GM18519 (cell line): Measurements from ENCODE around the gene ZNF12.

Experiments
- ATAC-seq: cut with Tn5 transposase; IDR thresholded peaks from one replicate; pipeline ENCODE4 v1.9.1; 2021; ENCODE audit warnings: mild to moderate bottlenecking, moderate library complexity; ENCODE audit not compliant: unreplicated experiment, low FRiP score

Gene ZNF12

DNA sequence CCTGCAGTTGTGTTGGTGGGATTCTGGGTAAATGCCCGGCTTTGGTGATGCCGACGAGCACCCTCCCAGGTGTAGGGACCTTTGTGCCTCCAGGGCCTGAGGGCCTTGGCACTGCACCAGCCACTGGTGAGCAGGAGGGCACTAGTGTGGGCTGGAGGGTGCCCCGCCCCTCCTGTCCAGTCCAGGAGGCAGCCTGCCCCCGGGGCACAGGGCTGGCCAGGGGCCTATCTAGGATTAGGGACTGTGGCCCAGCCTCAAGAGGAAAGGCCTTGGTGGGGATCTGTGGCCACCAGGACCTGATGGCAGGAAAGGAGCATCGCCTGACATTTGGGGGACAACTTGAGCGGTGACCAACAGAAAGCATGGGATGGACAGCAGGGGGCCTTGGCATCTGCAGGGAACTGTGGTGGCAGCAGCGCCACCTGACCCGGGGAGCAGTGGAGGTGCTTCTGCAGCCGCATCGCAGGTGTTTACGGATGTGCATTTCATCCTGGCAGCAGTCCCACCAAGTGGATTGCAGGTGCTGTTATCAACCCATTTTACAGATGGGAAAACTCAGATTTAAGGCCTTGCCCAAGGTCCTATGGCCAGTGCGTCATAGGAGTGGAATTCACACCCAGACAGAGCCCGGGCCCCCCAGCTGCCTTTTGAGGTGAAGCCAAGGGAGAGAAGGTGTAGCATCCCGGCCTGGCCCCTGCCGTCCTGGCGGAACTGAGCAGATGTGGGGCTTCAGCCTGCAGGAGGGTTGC lies 58.5 kb downstream of the ZNF12 start:
- no peak for ATAC-seq

DNA sequence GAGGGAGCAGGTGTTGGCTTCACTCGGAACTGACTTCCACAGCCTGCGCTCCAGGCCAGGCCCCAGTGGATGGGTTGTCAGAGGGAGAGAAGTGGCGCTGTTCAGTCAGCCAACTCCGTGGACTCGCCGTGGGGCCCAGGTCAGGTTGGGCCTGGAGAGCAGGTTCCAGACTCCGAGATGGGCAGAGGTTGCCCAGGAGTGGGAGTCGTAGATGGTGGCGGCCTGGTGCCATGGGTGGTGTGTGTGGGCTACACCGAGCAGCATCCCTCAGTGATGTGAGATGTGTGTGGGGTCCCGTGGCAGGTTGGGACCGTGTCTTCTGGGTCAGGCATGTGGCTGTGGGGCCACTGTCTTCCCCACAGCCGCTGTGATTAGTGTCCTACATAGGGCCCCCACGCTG lies 59.2 kb downstream of the ZNF12 start:
- no peak for ATAC-seq

- ATAC-seq, result no peak
Measured at GRCh38 chr7:6647080-6647479, 59.7 kb downstream of the ZNF12 start.

- no peak for ATAC-seq
Measured at GRCh38 chr7:6646465-6646864, 60.3 kb downstream of the ZNF12 start.

- ATAC-seq, result no peak
Measured at GRCh38 chr7:6644728-6645127, 62.0 kb downstream of the ZNF12 start.

- no peak for ATAC-seq
Measured at GRCh38 chr7:6643915-6644625, 62.7 kb downstream of the ZNF12 start.

DNA sequence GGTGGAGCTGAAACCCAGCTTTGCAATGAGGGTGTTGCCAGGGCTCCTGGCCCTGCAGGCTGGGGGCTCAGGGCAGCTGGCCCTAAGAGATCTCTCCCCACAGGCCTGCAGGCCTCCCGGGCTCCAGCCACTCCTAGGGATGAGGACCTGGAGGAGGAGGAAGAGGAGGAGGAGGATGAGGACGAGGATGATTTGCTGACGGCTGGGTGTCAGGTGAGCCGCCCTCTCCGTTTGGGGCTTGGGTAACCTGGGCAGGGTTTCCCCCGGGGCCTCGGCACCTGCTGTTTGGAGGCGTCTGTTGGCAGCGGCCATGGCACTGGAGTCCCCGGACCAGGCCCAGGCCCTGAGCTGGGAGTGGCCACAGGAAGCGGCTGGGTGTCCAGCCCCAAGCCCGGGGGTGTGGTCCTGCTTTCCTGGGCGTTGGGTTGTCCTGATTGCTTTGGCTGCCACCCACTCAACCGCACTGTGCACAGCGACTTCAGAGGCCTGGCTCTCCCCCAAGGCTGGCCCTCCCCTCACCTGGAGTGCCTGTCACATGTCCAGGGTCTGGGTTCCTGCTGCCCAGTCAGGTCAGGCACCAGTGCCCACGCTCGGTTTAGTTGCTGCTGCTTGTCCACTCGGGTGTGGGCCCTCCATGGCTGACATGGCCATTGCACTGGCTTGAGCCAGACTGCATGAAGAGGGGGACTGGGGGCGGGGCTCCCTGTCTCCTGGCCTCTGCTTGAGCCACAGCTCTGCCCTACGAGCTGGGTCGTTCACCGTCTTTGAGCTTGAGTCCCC lies 63.7 kb downstream of the ZNF12 start:
- no peak for ATAC-seq

DNA sequence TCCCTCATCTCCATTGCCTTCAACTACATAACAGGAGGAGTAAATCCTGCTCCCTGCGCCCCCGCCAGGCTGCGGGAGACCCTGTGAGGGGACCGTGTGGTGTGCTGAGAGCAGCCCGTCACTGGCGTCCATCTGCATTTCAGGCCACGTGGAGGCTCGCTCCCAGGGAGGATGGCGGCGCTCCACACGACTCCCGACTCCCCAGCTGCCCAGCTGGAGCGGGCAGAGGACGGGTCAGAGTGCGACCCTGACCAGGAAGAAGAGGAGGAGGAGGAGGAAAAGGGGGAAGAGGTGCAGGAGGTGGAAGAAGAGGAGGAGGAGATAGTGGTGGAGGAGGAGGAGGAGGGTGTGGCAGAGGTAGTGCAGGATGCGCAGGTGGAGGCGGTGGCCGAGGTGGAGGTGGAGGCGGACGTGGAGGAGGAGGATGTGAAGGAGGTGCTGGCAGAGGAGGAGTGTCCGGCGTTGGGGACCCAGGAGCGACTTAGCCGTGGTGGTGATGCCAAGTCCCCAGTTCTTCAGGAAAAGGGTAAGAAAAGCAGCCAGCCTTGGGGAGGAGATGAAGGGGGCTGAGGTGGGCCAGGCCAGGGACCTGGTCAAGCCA lies 64.4 kb downstream of the ZNF12 start:
- ATAC-seq, result no peak

GRCh38 chr7:6641305-6642035 lies 65.3 kb downstream of the ZNF12 start:
- no peak for ATAC-seq

- ATAC-seq, result no peak
Measured at GRCh38 chr7:6640246-6640721, 66.5 kb downstream of the ZNF12 start.

DNA sequence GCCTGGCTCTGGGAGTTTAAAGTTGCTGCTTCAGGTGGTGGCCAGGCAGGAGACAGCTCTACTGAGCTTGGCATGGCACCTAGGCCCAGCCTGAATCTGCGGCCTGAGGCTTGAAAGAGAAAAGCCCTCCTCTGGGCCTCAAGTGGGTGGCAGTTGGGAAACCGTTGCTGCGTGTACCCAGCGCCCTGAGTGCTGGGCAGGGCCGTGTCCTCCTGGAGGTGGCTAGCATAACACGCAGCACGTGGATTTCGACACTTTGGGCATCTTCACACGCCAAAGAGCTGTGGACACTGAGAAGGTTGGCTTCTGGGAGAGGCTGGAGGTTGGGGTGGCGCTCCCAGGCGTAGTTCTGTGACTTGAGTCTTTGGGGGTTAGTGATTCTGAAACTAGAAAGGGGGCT lies 67.1 kb downstream of the ZNF12 start:
- no peak for ATAC-seq

DNA sequence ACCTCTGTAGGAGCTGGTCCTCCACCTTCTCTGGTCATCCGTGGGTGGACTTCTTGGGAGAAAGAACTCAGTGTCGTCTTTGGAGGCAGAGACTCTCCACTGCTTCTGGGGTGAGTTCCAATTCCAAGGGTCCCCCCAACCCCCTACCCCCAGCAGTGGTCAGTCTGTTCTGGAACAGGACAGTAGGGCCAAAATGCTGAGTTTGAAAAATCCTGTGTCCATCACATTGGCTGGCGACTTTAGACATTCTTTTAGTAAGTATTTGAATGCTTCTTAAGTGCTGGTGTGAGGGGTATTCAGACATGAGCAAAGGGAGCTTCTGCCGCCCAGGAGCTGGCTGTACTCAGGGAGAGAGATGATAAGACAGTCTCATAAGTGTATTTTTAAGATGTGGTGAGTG lies 67.7 kb downstream of the ZNF12 start:
- no peak for ATAC-seq
